Measurements from ENCODE around the gene ARID3A.

ARID3A gene

GRCh38 chr19:991174-991931 is 65.5 kb downstream of the ARID3A start:
- no peak for DNase-seq

- DNase-seq, result no peak
Measured at GRCh38 chr19:991932-992669, 66.3 kb downstream of the ARID3A start.

- no peak for DNase-seq
Measured at GRCh38 chr19:992670-993055, 66.8 kb downstream of the ARID3A start.

GRCh38 chr19:993361-993830 is 67.6 kb downstream of the ARID3A start:
- DNase-seq, result no peak

- DNase-seq, result no peak
Measured at GRCh38 chr19:993831-994393, 68.1 kb downstream of the ARID3A start.

GRCh38 chr19:994516-994915 is 68.7 kb downstream of the ARID3A start:
- no peak for DNase-seq

GRCh38 chr19:995051-995827 is 69.4 kb downstream of the ARID3A start:
- DNase-seq, result no peak

GRCh38 chr19:996051-996838 is 70.4 kb downstream of the ARID3A start:
- no peak for DNase-seq

- no peak for DNase-seq
Measured at GRCh38 chr19:998064-998463, 72.2 kb downstream of the ARID3A start.

GRCh38 chr19:999379-999719 is 73.5 kb downstream of the ARID3A start:
- no peak for DNase-seq

GRCh38 chr19:1000095-1000494 is 74.3 kb downstream of the ARID3A start, which contains the start of gene GRIN3B:
Gene GRIN3B, plus strand, starts transcription at chr19:1000419. Its CDS starts 19 bp downstream, at chr19:1000438.
- no peak for DNase-seq

GRCh38 chr19:1000591-1001537 is 75.0 kb downstream of the ARID3A start:
- no peak for DNase-seq

- no peak for DNase-seq
Measured at GRCh38 chr19:1001538-1002166, 75.8 kb downstream of the ARID3A start.

GRCh38 chr19:1002600-1002999 is 76.8 kb downstream of the ARID3A start:
- no peak for DNase-seq

- no peak for DNase-seq
Measured at GRCh38 chr19:1003283-1003682, 77.4 kb downstream of the ARID3A start.

GRCh38 chr19:1004204-1004802 is 78.5 kb downstream of the ARID3A start:
- no peak for DNase-seq

- no peak for DNase-seq
Measured at GRCh38 chr19:1004803-1005664, 79.2 kb downstream of the ARID3A start.

- DNase-seq, result no peak
Measured at GRCh38 chr19:1006711-1007398, 81.0 kb downstream of the ARID3A start.
